ENCODE results near the gene DLG2.

Gene DLG2

DNA sequence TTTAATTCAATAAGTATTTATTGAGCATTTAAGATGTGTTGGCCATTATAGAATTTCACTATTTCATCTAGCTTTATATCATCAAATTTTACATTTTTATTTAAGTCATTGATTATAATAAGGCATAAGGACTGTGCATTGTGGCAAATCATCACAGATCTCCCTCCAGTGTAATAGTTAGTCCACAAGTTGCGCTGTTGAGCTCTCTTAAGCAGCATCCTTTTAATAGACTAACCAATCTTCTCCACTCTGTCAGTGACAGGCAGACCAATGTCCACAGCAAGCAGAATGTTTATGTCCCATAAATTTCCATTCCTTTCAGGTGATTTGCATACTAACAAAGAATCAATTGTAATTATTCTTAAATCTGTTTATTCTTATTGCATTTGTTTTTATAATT is 1745.7 kb downstream of the DLG2 start:
- no peak for DNase-seq
- Histone ChIP-seq H4K20me1 (ENCODE audit: insufficient read depth, low read length) (no peaks in the 10 kb centered on the region), H3K27ac (ENCODE audit: low read length) (no peak overlapping the region), H3K9me3 (replicated peaks; ENCODE audit: insufficient read depth, low read length) (no peaks in the 10 kb centered on the region), H3K9ac (ENCODE audit: low read length) (no peak overlapping the region), H3K4me3 (ENCODE audit: low read length) (no peak overlapping the region), H3K9me2 (replicated peaks; ENCODE audit: insufficient read depth, low read length) (no peaks in the 10 kb centered on the region), H3F3A (ENCODE audit: insufficient read depth, low read length) (no peaks in the 10 kb centered on the region), H3K36me3 (replicated peaks; ENCODE audit: insufficient read depth, low read length) (no peaks in the 10 kb centered on the region), H3K4me2 (ENCODE audit: low read depth, low read length) (no peak overlapping the region), H3K4me1 (ENCODE audit: low read length) (no peaks in the 10 kb centered on the region), H3K27me3 (replicated peaks; ENCODE audit: insufficient read depth, low read length) (no peaks in the 10 kb centered on the region), H3K79me2 (ENCODE audit: low read length) (no peaks in the 10 kb centered on the region), H2AFZ (ENCODE audit: low read length) (no peak overlapping the region)
- no peak for TF ChIP-seq EZH2phosphoT487 (IDR thresholded peaks at IDR 0.05; ENCODE audit: low read length)
- TF ChIP-seq EZH2 (optimal IDR thresholded peaks at IDR 0.05; ENCODE audit: low read depth, low read length), result no peak
- TF ChIP-seq, protein P1, sequence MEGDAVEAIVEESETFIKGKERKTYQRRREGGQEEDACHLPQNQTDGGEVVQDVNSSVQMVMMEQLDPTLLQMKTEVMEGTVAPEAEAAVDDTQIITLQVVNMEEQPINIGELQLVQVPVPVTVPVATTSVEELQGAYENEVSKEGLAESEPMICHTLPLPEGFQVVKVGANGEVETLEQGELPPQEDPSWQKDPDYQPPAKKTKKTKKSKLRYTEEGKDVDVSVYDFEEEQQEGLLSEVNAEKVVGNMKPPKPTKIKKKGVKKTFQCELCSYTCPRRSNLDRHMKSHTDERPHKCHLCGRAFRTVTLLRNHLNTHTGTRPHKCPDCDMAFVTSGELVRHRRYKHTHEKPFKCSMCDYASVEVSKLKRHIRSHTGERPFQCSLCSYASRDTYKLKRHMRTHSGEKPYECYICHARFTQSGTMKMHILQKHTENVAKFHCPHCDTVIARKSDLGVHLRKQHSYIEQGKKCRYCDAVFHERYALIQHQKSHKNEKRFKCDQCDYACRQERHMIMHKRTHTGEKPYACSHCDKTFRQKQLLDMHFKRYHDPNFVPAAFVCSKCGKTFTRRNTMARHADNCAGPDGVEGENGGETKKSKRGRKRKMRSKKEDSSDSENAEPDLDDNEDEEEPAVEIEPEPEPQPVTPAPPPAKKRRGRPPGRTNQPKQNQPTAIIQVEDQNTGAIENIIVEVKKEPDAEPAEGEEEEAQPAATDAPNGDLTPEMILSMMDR (IDR thresholded peaks at IDR 0.05; ENCODE audit: low read length), result no peak

DNA sequence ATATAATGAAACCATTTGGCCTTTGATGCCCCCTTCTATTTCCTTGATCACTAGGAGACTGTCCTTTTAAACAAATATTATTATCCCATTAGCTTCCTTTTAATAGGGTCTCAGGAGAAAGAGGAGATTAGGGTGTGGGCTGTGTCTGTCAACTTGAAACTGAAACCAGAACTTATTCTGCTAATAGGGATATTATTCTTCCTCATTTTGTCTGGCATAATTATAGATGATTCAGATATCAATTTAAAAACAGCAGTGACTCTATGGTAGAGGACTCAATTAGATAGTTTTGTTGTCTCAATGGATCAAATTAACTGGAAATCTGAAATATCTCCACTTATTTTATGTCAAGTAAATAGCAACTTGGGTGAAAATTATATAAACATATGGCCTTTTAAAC is 1756.1 kb downstream of the DLG2 start:
- Histone ChIP-seq H3K9me2 (replicated peaks; ENCODE audit: insufficient read depth, low read length) (no peaks in the 10 kb centered on the region), H2AFZ (ENCODE audit: low read length) (no peak overlapping the region), H3K9ac (ENCODE audit: low read length) (no peak overlapping the region), H3K4me2 (ENCODE audit: low read depth, low read length) (no peak overlapping the region), H3K27me3 (replicated peaks; ENCODE audit: insufficient read depth, low read length) (no peaks in the 10 kb centered on the region), H3K4me1 (ENCODE audit: low read length) (no peaks in the 10 kb centered on the region), H3K9me3 (replicated peaks; ENCODE audit: insufficient read depth, low read length) (no peaks in the 10 kb centered on the region), H3K4me3 (ENCODE audit: low read length) (no peak overlapping the region), H3F3A (ENCODE audit: insufficient read depth, low read length) (no peaks in the 10 kb centered on the region), H3K36me3 (replicated peaks; ENCODE audit: insufficient read depth, low read length) (no peaks in the 10 kb centered on the region), H3K27ac (ENCODE audit: low read length) (no peak overlapping the region), H3K79me2 (ENCODE audit: low read length) (no peaks in the 10 kb centered on the region), H4K20me1 (ENCODE audit: insufficient read depth, low read length) (0 out of 2 replicates have a peak, but pooled peaks cover 3% of the 10 kb centered on the region)
- no peak for DNase-seq
- TF ChIP-seq EZH2phosphoT487 (IDR thresholded peaks at IDR 0.05; ENCODE audit: low read length) (no peak), EZH2 (optimal IDR thresholded peaks at IDR 0.05; ENCODE audit: low read depth, low read length) (no peak)
- TF ChIP-seq, protein P1 (IDR thresholded peaks at IDR 0.05; ENCODE audit: low read length), result no peak

DNA sequence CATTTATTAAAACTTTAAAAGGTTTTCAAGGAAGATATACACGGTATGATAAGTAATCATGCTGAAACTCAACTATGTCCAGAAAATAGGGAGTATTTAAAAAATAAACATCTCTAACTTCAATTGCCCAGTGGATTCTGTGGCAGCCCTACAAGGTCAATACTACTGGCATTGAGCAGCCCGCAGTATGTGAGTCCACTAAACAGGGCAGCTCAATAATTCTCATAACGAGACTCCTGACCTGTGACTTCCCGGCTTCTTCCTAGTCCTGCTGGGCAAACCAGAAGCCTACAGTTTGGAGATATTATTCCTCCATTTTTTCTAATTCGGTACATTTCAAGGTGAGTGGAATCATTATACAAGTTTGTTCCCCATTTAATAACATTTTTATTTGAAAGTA is 1760.5 kb downstream of the DLG2 start:
- TF ChIP-seq, protein P1 (IDR thresholded peaks at IDR 0.05; ENCODE audit: low read length), result no peak
- no peak for TF ChIP-seq EZH2 (optimal IDR thresholded peaks at IDR 0.05; ENCODE audit: low read depth, low read length)
- TF ChIP-seq EZH2phosphoT487 (IDR thresholded peaks at IDR 0.05; ENCODE audit: low read length), result no peak
- Histone ChIP-seq H4K20me1 (ENCODE audit: insufficient read depth, low read length) (no peaks in the 10 kb centered on the region), H3K4me3 (ENCODE audit: low read length) (no peak overlapping the region), H3K4me2 (ENCODE audit: low read depth, low read length) (no peak overlapping the region), H3K36me3 (replicated peaks; ENCODE audit: insufficient read depth, low read length) (no peaks in the 10 kb centered on the region), H3K79me2 (ENCODE audit: low read length) (no peaks in the 10 kb centered on the region), H3K9me2 (replicated peaks; ENCODE audit: insufficient read depth, low read length) (no peaks in the 10 kb centered on the region), H3K27ac (ENCODE audit: low read length) (no peak overlapping the region), H2AFZ (ENCODE audit: low read length) (no peak overlapping the region), H3K27me3 (replicated peaks; ENCODE audit: insufficient read depth, low read length) (no peaks in the 10 kb centered on the region), H3K9me3 (replicated peaks; ENCODE audit: insufficient read depth, low read length) (no peaks in the 10 kb centered on the region), H3K4me1 (ENCODE audit: low read length) (no peaks in the 10 kb centered on the region), H3K9ac (ENCODE audit: low read length) (no peak overlapping the region), H3F3A (ENCODE audit: insufficient read depth, low read length) (no peaks in the 10 kb centered on the region)
- DNase-seq, result no peak

Data from MM.1S (cell line).